HG02973 (cell line): Measurements from ENCODE around the gene MPC1.
"Not testable (repeated sequence)": the region's sequence is repeated elsewhere in the genome, so short reads cannot be mapped to it uniquely, and the experiment has no call there.

Experiments used
- ATAC-seq: cut with Tn5 transposase; IDR thresholded peaks from one replicate; pipeline ENCODE4 v1.9.1; 2021; ENCODE audit warnings: moderate library complexity; ENCODE audit not compliant: unreplicated experiment

MPC1 gene

GRCh38 chr6:166348305-166348949 is 34.3 kb downstream of the MPC1 start:
- ATAC-seq = no peak

- no peak for ATAC-seq
Observed at GRCh38 chr6:166346965-166347364, 35.8 kb downstream of the MPC1 start.

- no peak for ATAC-seq
Observed at GRCh38 chr6:166346449-166346848, 36.3 kb downstream of the MPC1 start.

- ATAC-seq = not testable (repeated sequence)
Observed at GRCh38 chr6:166345672-166346071, 37.1 kb downstream of the MPC1 start.

GRCh38 chr6:166344921-166345320 is 37.8 kb downstream of the MPC1 start:
- ATAC-seq = not testable (repeated sequence)

- no peak for ATAC-seq
Observed at GRCh38 chr6:166344240-166344639, 38.5 kb downstream of the MPC1 start.

- ATAC-seq = peak; percentile 31
Observed at GRCh38 chr6:166343150-166343487, 39.6 kb downstream of the MPC1 start.

GRCh38 chr6:166342349-166343149 is 40.2 kb downstream of the MPC1 start, which contains the start of gene SFT2D1:
TSS of gene SFT2D1 (minus strand) at chr6:166342545. CDS start at chr6:166342481, 64 bp downstream.
- peak; percentile 87 for ATAC-seq

GRCh38 chr6:166341977-166342348 is 40.8 kb downstream of the MPC1 start:
- ATAC-seq = no peak

GRCh38 chr6:166341464-166341863 is 41.3 kb downstream of the MPC1 start:
- ATAC-seq = no peak

- no peak for ATAC-seq
Observed at GRCh38 chr6:166338854-166339253, 43.9 kb downstream of the MPC1 start.

- no peak for ATAC-seq
Observed at GRCh38 chr6:166336847-166337246, 45.9 kb downstream of the MPC1 start.

- ATAC-seq = peak; percentile 57
Observed at GRCh38 chr6:166335378-166336302, 47.1 kb downstream of the MPC1 start.

GRCh38 chr6:166334878-166335277 is 47.9 kb downstream of the MPC1 start:
- ATAC-seq = no peak

- peak; percentile 53 for ATAC-seq
Observed at GRCh38 chr6:166333172-166333995, 49.4 kb downstream of the MPC1 start.

- no peak for ATAC-seq
Observed at GRCh38 chr6:166331503-166332415, 51.0 kb downstream of the MPC1 start.

- no peak for ATAC-seq
Observed at GRCh38 chr6:166330612-166331011, 52.1 kb downstream of the MPC1 start.

- peak; percentile 84 for ATAC-seq
Observed at GRCh38 chr6:166325383-166326042, 57.2 kb downstream of the MPC1 start.

GRCh38 chr6:166323395-166323794 is 59.3 kb downstream of the MPC1 start:
- no peak for ATAC-seq
